ENCODE results near the gene ZSWIM5. TPM values are rescaled to one million over a fixed set of nuclear protein-coding genes. Genes with fewer than 3 reads are reported as not detected.

The ZSWIM5 gene
- total and polyA plus RNA-seq, 9 of the 15 experiments (the other 6 are each of a cell fraction or from before 2014, with no cell fraction given), result under 0.01 to 0.07 (median 0.03) TPM; not detected in 3

DNA sequence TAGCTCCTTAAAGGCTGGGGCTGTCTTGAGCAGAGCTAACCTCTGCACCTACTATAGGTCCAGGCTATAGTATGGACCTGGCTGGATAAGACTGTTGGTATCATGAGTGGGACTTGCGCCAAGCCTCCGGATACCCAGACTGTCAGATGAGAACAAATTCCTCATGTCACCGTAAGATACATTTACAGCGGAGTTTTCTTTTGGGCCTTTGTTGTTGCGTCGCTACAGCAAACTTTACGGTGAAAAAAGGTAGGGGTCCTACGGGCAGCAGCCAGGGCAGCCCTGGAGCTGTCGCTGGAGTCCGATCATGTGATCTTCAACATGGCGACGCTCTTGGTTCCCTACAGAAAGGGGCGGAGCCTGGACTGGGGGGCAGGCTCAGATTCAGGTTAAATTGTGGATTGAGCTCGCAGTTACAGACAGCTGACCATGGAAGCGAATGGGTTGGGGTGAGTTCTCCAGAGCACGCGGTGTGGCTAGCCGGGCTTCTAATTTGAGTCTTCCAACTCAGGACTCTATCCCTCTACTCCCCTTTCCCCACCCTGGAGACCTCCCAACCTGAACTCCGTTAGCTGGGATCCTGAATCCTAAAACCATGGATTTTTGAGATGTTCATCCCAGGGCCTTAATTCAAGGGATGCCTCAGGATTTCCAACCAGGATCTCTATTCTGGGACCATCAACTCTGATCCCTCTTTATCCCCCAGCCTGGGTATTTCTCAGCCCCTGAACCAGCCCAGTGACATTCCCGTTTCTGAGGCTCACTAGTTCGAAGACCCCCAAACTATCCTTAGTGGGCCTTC lies 194.4 kb downstream of the ZSWIM5 start, which contains the start of gene UROD (continued):
- TF ChIP-seq, protein P1, sequence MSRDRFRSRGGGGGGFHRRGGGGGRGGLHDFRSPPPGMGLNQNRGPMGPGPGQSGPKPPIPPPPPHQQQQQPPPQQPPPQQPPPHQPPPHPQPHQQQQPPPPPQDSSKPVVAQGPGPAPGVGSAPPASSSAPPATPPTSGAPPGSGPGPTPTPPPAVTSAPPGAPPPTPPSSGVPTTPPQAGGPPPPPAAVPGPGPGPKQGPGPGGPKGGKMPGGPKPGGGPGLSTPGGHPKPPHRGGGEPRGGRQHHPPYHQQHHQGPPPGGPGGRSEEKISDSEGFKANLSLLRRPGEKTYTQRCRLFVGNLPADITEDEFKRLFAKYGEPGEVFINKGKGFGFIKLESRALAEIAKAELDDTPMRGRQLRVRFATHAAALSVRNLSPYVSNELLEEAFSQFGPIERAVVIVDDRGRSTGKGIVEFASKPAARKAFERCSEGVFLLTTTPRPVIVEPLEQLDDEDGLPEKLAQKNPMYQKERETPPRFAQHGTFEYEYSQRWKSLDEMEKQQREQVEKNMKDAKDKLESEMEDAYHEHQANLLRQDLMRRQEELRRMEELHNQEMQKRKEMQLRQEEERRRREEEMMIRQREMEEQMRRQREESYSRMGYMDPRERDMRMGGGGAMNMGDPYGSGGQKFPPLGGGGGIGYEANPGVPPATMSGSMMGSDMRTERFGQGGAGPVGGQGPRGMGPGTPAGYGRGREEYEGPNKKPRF (IDR thresholded peaks at IDR 0.05; ENCODE audit: low read depth, low read length), result no peak
- no peak for TF ChIP-seq ADNP (tag; IDR thresholded peaks at IDR 0.05)

DNA sequence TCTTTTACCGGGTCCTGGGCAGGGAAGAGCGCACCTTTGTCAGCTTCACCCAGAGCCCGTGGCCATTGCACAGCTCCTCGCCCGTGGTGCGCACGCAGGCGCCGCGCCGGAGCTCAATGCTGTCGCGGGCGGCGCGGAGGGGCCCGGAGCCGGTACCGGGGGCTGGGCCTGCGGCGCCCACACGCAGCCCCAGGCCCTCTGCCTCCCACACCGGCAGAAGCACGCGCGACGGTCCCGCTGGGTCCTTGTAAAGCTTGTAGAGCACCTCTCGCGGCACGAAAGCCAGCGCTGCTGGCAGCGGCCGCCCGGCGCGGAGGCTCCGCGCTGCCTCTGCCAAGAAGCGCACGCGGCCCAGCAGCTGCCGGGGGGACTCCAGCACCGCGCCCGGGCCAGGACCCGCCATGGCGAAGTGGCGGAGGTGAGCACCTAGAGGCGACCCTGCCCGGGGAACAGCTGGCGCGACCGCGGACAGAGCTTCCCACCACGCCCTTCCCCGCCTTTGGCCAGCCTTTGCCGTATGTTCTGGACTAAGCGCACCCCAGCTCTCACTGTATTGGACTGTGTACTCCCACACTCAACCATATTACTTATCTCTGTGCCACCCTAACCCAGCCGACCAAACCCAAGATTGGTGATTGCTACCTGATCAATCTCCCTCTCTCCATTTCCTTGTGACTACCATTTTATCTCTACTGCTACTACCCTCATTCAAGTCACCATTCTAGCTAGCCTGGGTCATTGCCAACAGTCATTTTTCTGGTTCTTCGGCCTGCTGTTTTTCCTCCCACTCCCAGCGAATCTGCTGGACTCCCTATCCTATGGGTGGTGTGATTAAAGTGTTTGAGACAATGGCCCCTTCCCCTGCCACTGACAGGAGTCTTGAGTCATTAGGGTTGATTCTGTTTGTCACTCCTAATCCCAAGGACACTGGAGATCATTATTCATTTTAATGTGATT lies 195.3 kb downstream of the ZSWIM5 start, which contains the start of gene HECTD3:
TSS of gene HECTD3 (minus strand) at position 470 of the 957 bp plus-strand sequence. CDS start at position 403, 67 bp downstream.
- DNase-seq (ENCODE audit: extremely low read depth in 1 of 4, low spot score in 3 of 4) (peak; percentile 86 to 95 (median 88)), ATAC-seq (peak; percentile 78), FAIRE-seq (no peak)
- no TSS peak for BruUV-seq (replicated peaks)
- Histone ChIP-seq H3K4me3 (peak within 1 kb of the TSS; percentile 86), H3K4me2 (ENCODE audit: insufficient read depth, low read length) (peak within 1 kb of the TSS; percentile 95), H3K79me2 (ENCODE audit: control insufficient read depth, insufficient read depth, low read length) (peaks cover 51% of the 10 kb centered on the region), H3K27ac (ENCODE audit: extremely low read depth, low read depth, low read length) (peak within 1 kb of the TSS; percentile 85), H3K36me3 (ENCODE audit: control insufficient read depth, insufficient read depth, low read length) (peaks cover 68% of the 10 kb centered on the region), H3K4me1 (replicated peaks in 1 of 2; ENCODE audit: control insufficient read depth in 2 of 2, insufficient read depth in 2 of 2, low read length in 2 of 2) (peaks cover 40 to 45% of the 10 kb centered on the region in 2 experiments), H3K9ac (ENCODE audit: insufficient read depth in 1 of 2, low read depth in 2 of 2, low read length in 2 of 2) (peak within 1 kb of the TSS; percentile 84 to 92), H4K20me1 (replicated peaks; ENCODE audit: control insufficient read depth, insufficient read depth, low read length) (peaks cover 24% of the 10 kb centered on the region; the same call in 1 of the 2 replicates), H2AFZ (ENCODE audit: low read depth, low read length) (peak within 1 kb of the TSS; percentile 99), H3K9me3 (replicated peaks; ENCODE audit: control insufficient read depth, insufficient read depth, low read depth, low read length) (no peaks in the 10 kb centered on the region), H3K9me1 (ENCODE audit: control insufficient read depth, insufficient read depth, low read length) (peaks cover 9% of the 10 kb centered on the region), H3K27me3 (ENCODE audit: control insufficient read depth in 2 of 2, insufficient read depth in 2 of 2, low read length in 2 of 2) (no peaks in the 10 kb centered on the region)
- ChIA-PET POLR2A (interaction anchor here (0.6 to 8.7 kb wide), 46 partner anchors 8 to 997 kb away, joined by 3 to 113 read pairs (median 4); partner anchors contain the start of genes BTBD19, EIF2B3, MUTYH and NASP), CTCF (ENCODE audit: low intra/inter-chr PET ratio) (no interaction called here)
- intact Hi-C loops (cut with micrococcal nuclease), result loop anchor here (5.0 to 10.0 kb wide), 4 partner anchors 84 to 564 kb away; partner anchors contain the start of gene ZSWIM5
- WGBS (ENCODE audit: insufficient coverage, low coverage, missing lambda C conversion rate), result under 1% methylated on average over 62 of the region's 62 CpGs
- in situ Hi-C loops (cut with MboI), result loop anchor here (5.0 kb wide), 4 partner anchors 174 to 481 kb away; partner anchors contain the start of gene TESK2
- TF ChIP-seq RFX1 (IDR thresholded peaks at IDR 0.05) (no peak), SRF (CRISPR knock-in tag; IDR thresholded peaks at IDR 0.05) (no peak), ZNF224 (CRISPR knock-in tag; IDR thresholded peaks at IDR 0.05) (no peak), PML (IDR thresholded peaks at IDR 0.05; ENCODE audit: low read length) (no peak; the same call in 1 of the 2 replicates), TRIM28 (IDR thresholded peaks at IDR 0.05) (0 out of 2 replicates have a peak, but pooled peaks have one; percentile 33), ZNF174 (CRISPR knock-in tag; IDR thresholded peaks at IDR 0.05) (no peak), KDM1A (IDR thresholded peaks at IDR 0.05) (no peak)
- TF ChIP-seq, protein P2, sequence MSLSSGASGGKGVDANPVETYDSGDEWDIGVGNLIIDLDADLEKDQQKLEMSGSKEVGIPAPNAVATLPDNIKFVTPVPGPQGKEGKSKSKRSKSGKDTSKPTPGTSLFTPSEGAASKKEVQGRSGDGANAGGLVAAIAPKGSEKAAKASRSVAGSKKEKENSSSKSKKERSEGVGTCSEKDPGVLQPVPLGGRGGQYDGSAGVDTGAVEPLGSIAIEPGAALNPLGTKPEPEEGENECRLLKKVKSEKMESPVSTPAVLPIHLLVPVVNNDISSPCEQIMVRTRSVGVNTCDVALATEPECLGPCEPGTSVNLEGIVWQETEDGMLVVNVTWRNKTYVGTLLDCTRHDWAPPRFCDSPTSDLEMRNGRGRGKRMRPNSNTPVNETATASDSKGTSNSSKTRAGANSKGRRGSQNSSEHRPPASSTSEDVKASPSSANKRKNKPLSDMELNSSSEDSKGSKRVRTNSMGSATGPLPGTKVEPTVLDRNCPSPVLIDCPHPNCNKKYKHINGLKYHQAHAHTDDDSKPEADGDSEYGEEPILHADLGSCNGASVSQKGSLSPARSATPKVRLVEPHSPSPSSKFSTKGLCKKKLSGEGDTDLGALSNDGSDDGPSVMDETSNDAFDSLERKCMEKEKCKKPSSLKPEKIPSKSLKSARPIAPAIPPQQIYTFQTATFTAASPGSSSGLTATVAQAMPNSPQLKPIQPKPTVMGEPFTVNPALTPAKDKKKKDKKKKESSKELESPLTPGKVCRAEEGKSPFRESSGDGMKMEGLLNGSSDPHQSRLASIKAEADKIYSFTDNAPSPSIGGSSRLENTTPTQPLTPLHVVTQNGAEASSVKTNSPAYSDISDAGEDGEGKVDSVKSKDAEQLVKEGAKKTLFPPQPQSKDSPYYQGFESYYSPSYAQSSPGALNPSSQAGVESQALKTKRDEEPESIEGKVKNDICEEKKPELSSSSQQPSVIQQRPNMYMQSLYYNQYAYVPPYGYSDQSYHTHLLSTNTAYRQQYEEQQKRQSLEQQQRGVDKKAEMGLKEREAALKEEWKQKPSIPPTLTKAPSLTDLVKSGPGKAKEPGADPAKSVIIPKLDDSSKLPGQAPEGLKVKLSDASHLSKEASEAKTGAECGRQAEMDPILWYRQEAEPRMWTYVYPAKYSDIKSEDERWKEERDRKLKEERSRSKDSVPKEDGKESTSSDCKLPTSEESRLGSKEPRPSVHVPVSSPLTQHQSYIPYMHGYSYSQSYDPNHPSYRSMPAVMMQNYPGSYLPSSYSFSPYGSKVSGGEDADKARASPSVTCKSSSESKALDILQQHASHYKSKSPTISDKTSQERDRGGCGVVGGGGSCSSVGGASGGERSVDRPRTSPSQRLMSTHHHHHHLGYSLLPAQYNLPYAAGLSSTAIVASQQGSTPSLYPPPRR (CRISPR knock-in tag; IDR thresholded peaks at IDR 0.05; ENCODE audit: borderline replicate concordance), result no peak
